HPDE6-E6E7 (cell line): ENCODE results near the gene MKI67.

Experiments used
- DNase-seq: peaks from one replicate; pipeline ENCODE4 v3.0.0; 2011; ENCODE audit warnings: missing footprints; ENCODE audit errors: extremely low spot score

MKI67 gene

GRCh38 chr10:128052696-128053095 lies 73.5 kb downstream of the MKI67 start:
- no peak for DNase-seq

- DNase-seq: no peak
Measured at GRCh38 chr10:128051548-128051947, 74.7 kb downstream of the MKI67 start.

- DNase-seq: no peak
Measured at GRCh38 chr10:128050936-128051335, 75.3 kb downstream of the MKI67 start.

GRCh38 chr10:128050121-128050516 lies 76.1 kb downstream of the MKI67 start:
- DNase-seq: no peak

- no peak for DNase-seq
Measured at GRCh38 chr10:128049226-128050120, 76.8 kb downstream of the MKI67 start.

- DNase-seq: no peak
Measured at GRCh38 chr10:128048819-128049210, 77.4 kb downstream of the MKI67 start.

GRCh38 chr10:128047991-128048818 lies 78.0 kb downstream of the MKI67 start:
- peak; percentile 68 for DNase-seq

GRCh38 chr10:128047351-128047750 lies 78.9 kb downstream of the MKI67 start:
- peak; percentile 98 for DNase-seq

- no peak for DNase-seq
Measured at GRCh38 chr10:128046953-128047290, 79.3 kb downstream of the MKI67 start.
